Renal cortex interstitium (tissue), 11 donors: ENCODE data around the gene ENGASE. TPM values are rescaled to one million over a fixed set of nuclear protein-coding genes. Genes with fewer than 3 reads are reported as not detected.

ENCODE experiments used
- DNase-seq, 11 donors: peaks; one replicate each; pipeline ENCODE4 v3.0.0-alpha.2; 2013; ENCODE audit warnings: low read depth in 9 of 11, low spot score in 4 of 11; ENCODE audit errors: extremely low read depth in 1 of 11
- polyA plus RNA-seq, 3 donors: library from polyadenylated mRNA; unstranded; fragments of 120-200 nt; gene quantifications; one replicate each; pipeline ENCODE4 v1.2.1, GENCODE V29; 2013; ENCODE audit not compliant: insufficient read length in 3 of 3

ENGASE gene
- polyA plus RNA-seq, 3 donors = 14.6 to 29.0 (median 22.4) TPM

- no peak for DNase-seq
These were observed 39.6 kb upstream of the ENGASE start for GRCh38 chr17:79034931-79035485.

GRCh38 chr17:79035686-79036085 is 38.9 kb upstream of the ENGASE start:
- DNase-seq = no peak

- no peak for DNase-seq
These were observed 38.4 kb upstream of the ENGASE start for GRCh38 chr17:79036181-79036580.

GRCh38 chr17:79036596-79036995 is 38.0 kb upstream of the ENGASE start:
- no peak for DNase-seq

GRCh38 chr17:79038545-79039135 is 36.0 kb upstream of the ENGASE start:
- DNase-seq = no peak

- no peak for DNase-seq
These were observed 35.5 kb upstream of the ENGASE start for GRCh38 chr17:79039171-79039570.

- no peak for DNase-seq
These were observed 34.7 kb upstream of the ENGASE start for GRCh38 chr17:79039886-79040285.

GRCh38 chr17:79041041-79041570 is 33.5 kb upstream of the ENGASE start:
- no peak for DNase-seq

GRCh38 chr17:79041723-79042420 is 32.8 kb upstream of the ENGASE start:
- no peak for DNase-seq

- peak in 1 of 11 donors; percentile 21 for DNase-seq
These were observed 32.0 kb upstream of the ENGASE start for GRCh38 chr17:79042421-79043190.

GRCh38 chr17:79043191-79043930 is 31.3 kb upstream of the ENGASE start:
- no peak for DNase-seq

- no peak for DNase-seq
These were observed 30.7 kb upstream of the ENGASE start for GRCh38 chr17:79043931-79044320.

GRCh38 chr17:79044462-79044861 is 30.2 kb upstream of the ENGASE start:
- no peak for DNase-seq

GRCh38 chr17:79045001-79045729 is 29.5 kb upstream of the ENGASE start:
- no peak for DNase-seq

GRCh38 chr17:79045842-79046196 is 28.8 kb upstream of the ENGASE start:
- peak in 7 of 11 donors; percentile 34 to 58 (median 44) for DNase-seq

- no peak for DNase-seq
These were observed 28.3 kb upstream of the ENGASE start for GRCh38 chr17:79046197-79046915.

- DNase-seq = no peak
These were observed 27.7 kb upstream of the ENGASE start for GRCh38 chr17:79046916-79047280.
